Posterior cingulate gyrus (tissue), 11 donors: Measurements from ENCODE around the gene AWAT2.

Experiments used
- DNase-seq, 10 donors: peaks; one replicate each; pipeline versions ENCODE4 v3.0.0 to v3.0.0-alpha.2; 2020 to 2021; ENCODE audit warnings: mixed read lengths in 3 of 10
- intact Hi-C: fragments of 100-400 bp; cut with DNase I; formaldehyde crosslinking; loops from one replicate; pipeline ENCODE4 v1.15.1; 2023

AWAT2 gene

GRCh38 chrX:70049925-70050324 lies at the start of gene AWAT2:
AWAT2 (minus strand) TSS chrX:70049938; CDS start chrX:70049932, 6 bp downstream.
- intact Hi-C loops = no loop called here
- DNase-seq = no peak

GRCh38 chrX:70096052-70096451 lies 46.3 kb upstream of the AWAT2 start:
- intact Hi-C loops = loop anchor here (2.0 kb wide), 2 partner anchors 557 to 603 kb away; no protein-coding TSS in a partner anchor
- DNase-seq = no peak

DNA sequence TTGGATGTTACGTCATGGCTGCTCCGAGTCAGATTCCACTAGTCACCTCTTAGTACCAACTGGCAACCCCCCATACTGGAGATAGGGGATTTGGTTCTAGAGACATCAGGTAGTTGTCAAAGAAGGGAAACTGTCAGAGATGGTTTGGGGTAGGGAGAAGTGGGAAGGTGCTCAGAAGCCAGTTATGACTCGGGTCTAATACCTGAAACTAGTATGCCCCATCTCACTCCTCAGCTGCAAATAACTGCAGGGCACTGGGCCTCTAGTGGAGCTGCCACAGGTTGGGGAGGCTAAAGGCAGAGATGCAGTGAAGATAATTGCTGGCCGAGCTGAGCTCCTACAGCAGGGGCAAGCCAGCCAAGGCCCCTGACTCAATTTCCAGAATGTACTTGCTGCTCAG lies 42.5 kb upstream of the AWAT2 start:
- DNase-seq = no peak
- intact Hi-C loops = no loop called here

DNA sequence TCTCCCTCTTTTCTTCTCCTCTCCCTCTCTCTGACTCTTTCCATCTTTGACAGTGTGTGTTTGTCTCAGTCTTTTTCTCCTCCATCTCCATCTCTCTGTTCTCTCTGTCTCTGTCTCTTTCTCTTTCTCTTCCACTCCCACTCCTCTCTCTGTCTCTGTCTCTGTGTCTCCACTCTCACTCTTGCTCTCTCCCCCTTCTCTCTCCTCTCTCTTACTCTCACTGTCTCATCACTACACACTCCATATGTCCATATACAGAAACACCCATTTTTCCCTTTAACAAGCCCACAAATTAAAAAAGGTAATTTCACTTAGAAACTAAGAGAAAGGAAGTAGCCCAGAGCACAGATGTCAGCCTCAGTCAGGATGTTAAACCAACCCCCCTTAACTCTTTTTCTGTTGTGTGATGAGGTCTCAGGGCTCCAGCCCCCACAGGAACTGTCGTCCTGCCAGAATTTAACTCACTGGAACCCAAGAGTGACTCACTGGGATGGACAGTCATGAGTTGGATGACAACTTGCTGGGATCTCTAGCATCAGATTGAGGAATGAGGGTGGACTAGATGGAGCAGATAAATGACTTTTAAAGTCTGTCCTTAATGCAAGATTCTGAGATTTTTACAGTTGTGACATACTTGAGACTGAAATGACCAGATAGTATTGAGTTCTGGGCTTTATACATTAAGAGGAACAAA lies 40.0 kb upstream of the AWAT2 start:
- intact Hi-C loops = no loop called here
- no peak for DNase-seq

GRCh38 chrX:70088751-70089150 lies 39.0 kb upstream of the AWAT2 start:
- no peak for DNase-seq
- intact Hi-C loops = no loop called here

DNA sequence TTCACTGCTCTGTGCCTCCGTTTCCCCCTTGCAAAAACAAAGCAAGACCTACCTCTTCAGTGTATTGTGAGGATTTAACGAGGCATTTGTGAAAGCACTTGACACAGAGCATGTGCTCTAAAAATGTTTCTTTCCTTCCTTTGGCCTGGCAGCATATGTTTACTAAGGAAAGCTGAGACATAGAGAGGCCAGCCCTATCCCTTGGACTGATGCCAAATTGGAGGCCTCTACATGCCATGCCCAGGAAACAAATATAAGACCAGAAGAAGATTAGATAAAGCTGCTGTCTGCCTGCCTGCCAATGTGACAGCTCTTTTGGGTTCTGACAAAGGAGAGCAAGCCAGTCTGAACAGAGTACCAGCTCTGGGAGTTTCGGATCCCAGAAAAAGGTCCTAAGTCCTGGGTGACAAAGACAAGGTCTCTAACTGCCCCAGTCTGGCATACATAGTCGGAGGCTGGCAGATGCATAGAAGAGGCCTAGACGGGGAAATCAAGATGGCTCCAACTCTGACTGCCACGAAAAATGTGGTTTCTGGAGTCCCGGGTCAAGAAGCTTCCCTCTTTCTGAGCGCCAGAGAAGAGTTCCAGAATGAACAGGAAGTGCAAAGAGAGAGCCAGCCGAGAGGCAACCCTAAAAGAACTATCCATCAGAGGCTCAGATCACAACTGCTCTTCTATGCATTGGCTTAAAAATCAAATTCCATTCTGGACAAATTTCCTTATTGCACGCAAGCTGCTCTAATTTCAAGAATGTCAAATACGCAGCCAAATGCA lies 38.3 kb upstream of the AWAT2 start:
- no peak for DNase-seq
- intact Hi-C loops = no loop called here

DNA sequence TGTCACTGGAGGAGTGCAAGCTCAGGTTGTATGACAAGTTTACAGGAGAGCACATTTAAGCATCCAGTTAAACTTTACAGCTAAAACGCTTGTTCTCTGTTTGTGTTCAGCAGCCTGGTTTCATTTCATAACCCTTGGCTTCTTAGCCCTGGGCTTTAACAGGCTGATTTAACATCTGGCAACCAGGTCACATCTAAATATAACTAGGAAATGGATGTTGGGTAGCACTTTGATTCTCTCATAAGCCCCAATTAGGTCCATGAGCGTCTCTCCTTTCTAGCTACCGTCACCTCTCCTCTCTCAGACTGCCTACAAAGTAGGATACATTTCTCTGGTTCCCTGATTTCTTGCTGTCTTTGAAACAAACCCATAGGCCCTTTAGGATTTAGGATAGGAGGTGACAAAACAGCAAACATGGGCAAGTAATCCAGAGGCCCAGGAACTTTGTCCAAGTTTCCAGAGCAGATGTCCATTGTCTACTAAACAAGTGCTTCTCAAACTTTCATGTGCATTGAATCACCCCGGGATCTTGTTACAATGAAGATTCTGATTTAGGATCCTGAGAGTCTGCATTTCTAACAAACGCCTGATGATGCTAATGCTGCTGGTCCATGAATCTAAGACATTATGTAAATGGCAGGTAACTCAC lies 35.0 kb upstream of the AWAT2 start:
- DNase-seq = no peak
- intact Hi-C loops = no loop called here

GRCh38 chrX:70082723-70083122 lies 33.0 kb upstream of the AWAT2 start:
- intact Hi-C loops = no loop called here

DNA sequence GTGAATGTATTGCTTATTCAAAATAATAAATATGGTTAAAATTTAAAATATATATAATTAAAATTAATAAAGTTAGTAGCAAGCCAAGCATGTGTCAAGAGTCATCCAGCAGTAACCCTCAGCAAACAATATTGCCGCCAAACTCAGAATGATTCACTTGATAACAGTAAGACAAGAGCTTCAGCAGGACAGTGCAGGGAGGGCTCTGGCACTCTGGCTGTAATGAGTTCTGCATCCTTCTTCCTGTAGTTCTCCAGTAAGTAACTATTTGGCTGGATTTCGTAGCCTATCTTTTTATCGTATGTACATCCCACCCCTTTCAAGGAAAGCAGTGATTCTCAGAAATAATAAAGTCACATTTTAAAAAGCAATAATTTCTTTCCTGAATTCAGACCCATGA lies 30.1 kb upstream of the AWAT2 start:
- intact Hi-C loops = no loop called here
- no peak for DNase-seq

More at GRCh38 chrX:70082723-70083122, 33.0 kb upstream of the AWAT2 start:
- no peak for DNase-seq

DNA sequence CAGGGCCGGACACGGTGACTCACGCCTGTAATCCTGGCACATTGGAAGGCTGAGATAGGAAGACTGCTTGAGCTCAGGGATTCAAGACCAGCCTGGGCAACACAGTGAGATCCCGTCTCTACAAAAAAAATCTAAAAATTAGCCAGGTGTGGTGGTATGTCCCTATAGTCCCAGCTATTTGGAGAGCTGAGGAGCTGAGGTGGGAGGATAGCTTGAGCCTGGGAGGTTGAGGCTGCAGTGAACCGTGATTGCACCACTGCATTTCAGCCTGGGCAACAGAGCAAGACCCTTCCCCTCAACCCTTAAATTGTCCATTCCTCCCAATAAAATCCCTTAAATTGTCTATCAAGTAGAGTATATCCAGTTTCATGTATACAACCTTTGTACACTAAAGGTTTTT lies 29.6 kb upstream of the AWAT2 start:
- intact Hi-C loops = no loop called here
- no peak for DNase-seq

DNA sequence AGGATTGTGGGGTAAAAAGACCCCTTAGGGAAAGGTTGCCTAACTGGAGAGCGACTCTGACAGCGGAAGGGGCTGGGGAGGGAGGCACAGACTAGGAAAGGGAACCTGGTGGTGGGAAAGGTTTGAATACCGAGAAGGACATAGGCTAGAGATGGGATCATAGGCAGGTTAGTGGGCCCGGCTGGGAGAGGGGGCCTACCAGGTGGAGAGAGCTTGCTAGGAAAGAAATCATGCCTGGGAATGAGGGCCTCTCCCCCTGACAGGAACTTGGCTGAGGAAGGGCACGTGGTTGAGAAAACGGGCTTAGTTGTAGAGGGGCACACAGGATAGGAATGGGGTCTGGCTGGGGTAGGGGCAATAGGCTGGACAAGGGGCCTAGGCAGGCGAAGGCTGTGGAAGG lies 16.9 kb upstream of the AWAT2 start:
- intact Hi-C loops = no loop called here
- no peak for DNase-seq

DNA sequence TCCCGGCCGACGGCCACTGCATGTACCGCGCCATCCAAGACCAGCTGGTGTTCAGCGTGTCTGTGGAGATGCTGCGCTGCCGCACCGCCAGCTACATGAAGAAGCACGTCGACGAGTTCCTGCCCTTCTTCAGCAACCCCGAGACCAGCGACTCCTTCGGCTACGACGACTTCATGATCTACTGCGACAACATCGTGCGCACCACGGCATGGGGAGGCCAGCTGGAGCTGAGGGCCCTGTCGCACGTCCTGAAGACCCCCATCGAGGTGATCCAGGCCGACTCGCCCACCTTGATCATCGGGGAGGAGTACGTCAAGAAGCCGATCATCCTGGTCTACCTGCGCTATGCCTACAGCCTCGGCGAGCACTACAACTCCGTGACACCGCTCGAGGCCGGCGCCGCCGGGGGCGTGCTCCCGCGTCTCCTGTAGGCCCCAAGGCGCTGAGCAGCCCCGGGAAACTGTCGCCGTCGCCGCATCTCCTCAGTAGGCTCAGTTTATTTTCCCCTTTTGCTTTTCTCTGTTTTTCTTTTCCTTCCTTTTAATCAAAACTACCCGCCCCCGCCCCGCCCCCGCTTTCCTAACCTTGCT lies 13.3 kb upstream of the AWAT2 start:
- no peak for DNase-seq
- intact Hi-C loops = no loop called here

DNA sequence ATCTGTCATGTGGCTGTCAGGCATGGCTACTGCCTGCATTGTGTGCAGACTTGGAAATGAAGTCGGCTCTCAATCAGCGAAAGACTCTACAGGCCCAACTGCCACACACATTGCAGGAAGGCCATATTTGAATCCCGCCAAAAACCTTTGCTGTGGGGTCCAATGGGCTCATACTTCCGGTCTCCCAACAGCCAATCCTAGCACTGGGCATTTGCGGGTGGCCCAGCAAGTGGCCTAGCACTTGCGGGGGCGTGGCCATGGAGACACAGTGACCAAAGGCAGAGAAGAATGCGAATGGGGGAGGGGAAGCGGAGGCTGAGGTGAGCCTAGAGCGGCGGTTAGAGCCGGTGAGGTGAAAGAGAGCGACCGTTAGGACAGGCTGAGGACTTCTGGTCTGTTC lies 12.3 kb upstream of the AWAT2 start, which contains the start of gene OTUD6A:
OTUD6A (plus strand) TSS at position 382 of the 400 bp plus-strand sequence. CDS start 68 bp downstream, outside the sequence.
- DNase-seq = no peak
- intact Hi-C loops = no loop called here

GRCh38 chrX:70054391-70054790 lies 4.7 kb upstream of the AWAT2 start:
- intact Hi-C loops = no loop called here

GRCh38 chrX:70052895-70053615 lies 3.3 kb upstream of the AWAT2 start:
- DNase-seq = no peak
- intact Hi-C loops = no loop called here

More at GRCh38 chrX:70054391-70054790, 4.7 kb upstream of the AWAT2 start:
- DNase-seq = no peak

DNA sequence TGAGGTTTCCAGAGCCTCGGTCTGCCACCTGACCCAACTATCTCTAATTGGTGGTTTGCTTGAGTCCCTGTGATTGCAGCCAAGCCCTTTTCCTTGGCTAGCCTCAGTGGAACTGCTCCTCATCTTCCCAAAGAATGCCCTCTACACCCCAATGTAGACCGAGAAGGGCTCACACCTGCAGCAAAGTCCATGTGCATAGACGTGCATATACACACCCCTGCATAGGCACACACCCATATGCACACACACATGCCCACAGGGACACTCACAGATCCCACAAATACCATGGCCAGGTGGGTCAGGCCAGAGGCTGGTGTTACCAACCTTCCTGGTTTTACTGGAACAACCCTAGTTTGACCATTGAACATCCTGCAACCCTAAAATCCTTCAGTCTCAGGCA lies 332 bp downstream of the AWAT2 start:
- DNase-seq = no peak
- intact Hi-C loops = no loop called here

GRCh38 chrX:70046978-70047377 lies 2.8 kb downstream of the AWAT2 start:
- intact Hi-C loops = no loop called here
- DNase-seq = no peak

- DNase-seq = no peak
- intact Hi-C loops = no loop called here
Measured at GRCh38 chrX:70044541-70045245, 5.0 kb downstream of the AWAT2 start.

GRCh38 chrX:70043685-70044084 lies 6.1 kb downstream of the AWAT2 start:
- no peak for DNase-seq
- intact Hi-C loops = no loop called here
